ENCODE results near the gene KLHL36.
A peak's percentile ranks its signal among the peaks of the same experiment; 100 is the strongest.

DNA sequence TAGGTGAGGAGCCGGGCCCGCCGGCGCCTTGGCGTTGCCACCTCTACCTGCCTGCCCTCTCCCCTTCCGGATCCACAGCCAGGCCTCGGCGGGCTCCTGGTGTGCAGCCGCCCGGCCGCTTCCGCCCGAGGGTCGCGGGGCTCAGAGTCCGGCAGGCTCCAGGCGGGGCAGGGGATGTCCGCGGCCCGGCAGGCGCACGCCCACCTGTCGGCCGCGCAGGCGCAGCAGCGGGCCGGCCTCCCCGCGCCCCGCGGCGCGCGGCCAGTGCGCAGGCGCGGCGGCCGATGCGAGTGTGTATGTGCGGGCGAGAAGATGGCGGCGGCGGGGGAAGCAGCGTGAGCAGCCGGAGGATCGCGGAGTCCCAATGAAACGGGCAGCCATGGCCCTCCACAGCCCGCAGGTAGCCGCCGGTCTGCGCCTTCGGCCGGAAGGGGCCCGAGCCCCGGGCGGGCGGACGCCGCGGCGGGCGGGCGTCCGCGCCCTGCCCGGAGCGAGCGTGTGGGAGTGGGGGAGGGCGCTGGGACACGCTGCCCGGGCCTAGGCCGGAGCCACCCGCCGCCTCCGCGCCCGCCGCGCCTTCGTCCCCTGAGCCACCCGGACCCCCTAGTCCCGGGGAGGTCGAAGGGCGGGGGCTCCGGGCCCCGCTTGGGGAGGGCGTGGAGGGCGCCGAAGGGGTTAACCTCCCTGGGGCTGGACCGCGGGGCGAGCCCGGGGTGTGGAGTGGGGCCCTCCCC is 51.6 kb downstream of the KLHL36 start, which contains the start of gene USP10:
- TF ChIP-seq, protein P1, sequence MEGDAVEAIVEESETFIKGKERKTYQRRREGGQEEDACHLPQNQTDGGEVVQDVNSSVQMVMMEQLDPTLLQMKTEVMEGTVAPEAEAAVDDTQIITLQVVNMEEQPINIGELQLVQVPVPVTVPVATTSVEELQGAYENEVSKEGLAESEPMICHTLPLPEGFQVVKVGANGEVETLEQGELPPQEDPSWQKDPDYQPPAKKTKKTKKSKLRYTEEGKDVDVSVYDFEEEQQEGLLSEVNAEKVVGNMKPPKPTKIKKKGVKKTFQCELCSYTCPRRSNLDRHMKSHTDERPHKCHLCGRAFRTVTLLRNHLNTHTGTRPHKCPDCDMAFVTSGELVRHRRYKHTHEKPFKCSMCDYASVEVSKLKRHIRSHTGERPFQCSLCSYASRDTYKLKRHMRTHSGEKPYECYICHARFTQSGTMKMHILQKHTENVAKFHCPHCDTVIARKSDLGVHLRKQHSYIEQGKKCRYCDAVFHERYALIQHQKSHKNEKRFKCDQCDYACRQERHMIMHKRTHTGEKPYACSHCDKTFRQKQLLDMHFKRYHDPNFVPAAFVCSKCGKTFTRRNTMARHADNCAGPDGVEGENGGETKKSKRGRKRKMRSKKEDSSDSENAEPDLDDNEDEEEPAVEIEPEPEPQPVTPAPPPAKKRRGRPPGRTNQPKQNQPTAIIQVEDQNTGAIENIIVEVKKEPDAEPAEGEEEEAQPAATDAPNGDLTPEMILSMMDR (IDR thresholded peaks at IDR 0.05) = no peak
- TF ChIP-seq POLR2AphosphoS5 (IDR thresholded peaks at IDR 0.05; ENCODE audit: low read depth, low read length) = peak; percentile 17; the same call in 1 of the 2 replicates
